HEK293 (cell line): Measurements from ENCODE around the gene SFTPD.
"Not testable (repeated sequence)": the region's sequence is repeated elsewhere in the genome, so short reads cannot be mapped to it uniquely, and the experiment has no call there.

ENCODE experiments used
- CTCF ChIA-PET: fragments of 350-600 bp; formaldehyde crosslinking; extraction: SDS; loops from one replicate; lab custom pipeline; 2021; ENCODE audit warnings: antibody characterized with exemption; lab: Yijun Ruan, JAX
- POLR2A ChIA-PET: fragments of 300-600 bp; formaldehyde crosslinking; extraction: SDS; loops from one replicate; lab custom pipeline; 2020; ENCODE audit warnings: antibody characterized with exemption, inconsistent platforms; lab: Yijun Ruan, JAX
- H3K27ac ChIP-seq: fragments of 200-500 bp; sonication (Bioruptor generic); 2 replicates; pipeline ENCODE4 v1.5.1; 2014; ENCODE audit warnings: low read depth, low read length, control low read depth, inconsistent platforms; ENCODE audit errors: extremely low read depth
- H3K36me3 ChIP-seq, 2 experiments: fragments of 200-500 bp in 1 of 2; sonication (Bioruptor generic) in 1 of 2; 1 replicate in 1 of 2; 2 replicates in 1 of 2; pipeline ENCODE4 v1.5.1; 2014 to 2017; ENCODE audit warnings: inconsistent platforms in 2 of 2, low read length in 2 of 2; ENCODE audit not compliant: control insufficient read depth in 2 of 2, insufficient read depth in 1 of 2
- H3K4me1 ChIP-seq: fragments of 200-500 bp; sonication (Bioruptor generic); 2 replicates; pipeline ENCODE4 v1.5.1; 2014; ENCODE audit warnings: mild to moderate bottlenecking, low read length, inconsistent platforms; ENCODE audit not compliant: control insufficient read depth, insufficient read depth
- H3K4me3 ChIP-seq: 2 replicates; pipeline ENCODE4 v1.5.1; 2011; ENCODE audit warnings: low read depth, mild to moderate bottlenecking, control low read depth, low read length, moderate library complexity
- H3K9me3 ChIP-seq: fragments of 200-500 bp; sonication (Bioruptor generic); 2 replicates; pipeline ENCODE4 v1.5.1; 2014; ENCODE audit warnings: low read depth, low read length, inconsistent platforms; ENCODE audit not compliant: control insufficient read depth, insufficient read depth
- GLIS1 ChIP-seq: fragments of 450-650 bp; formaldehyde crosslinking; IDR thresholded peaks from 2 replicates; pipeline ENCODE4 v1.5.1; 2016; ENCODE audit warnings: missing biosample characterization, missing genetic modification characterization
- OSR2 ChIP-seq: fragments of 450-650 bp; formaldehyde crosslinking; IDR thresholded peaks from 2 replicates; pipeline ENCODE4 v1.5.1; 2016; ENCODE audit warnings: missing biosample characterization, missing genetic modification characterization
- PRDM10 ChIP-seq: fragments of 450-650 bp; formaldehyde crosslinking; IDR thresholded peaks from 2 replicates; pipeline ENCODE4 v1.5.1; 2016; ENCODE audit warnings: missing biosample characterization, missing genetic modification characterization
- ZBTB11 ChIP-seq: fragments of 450-650 bp; formaldehyde crosslinking; conservative IDR thresholded peaks from 2 replicates; pipeline ENCODE4 v1.5.1; 2016; ENCODE audit warnings: low read depth, missing biosample characterization, missing genetic modification characterization
- ZNF10 ChIP-seq: fragments of 450-650 bp; formaldehyde crosslinking; IDR thresholded peaks from 2 replicates; pipeline ENCODE4 v1.5.1; 2017; ENCODE audit warnings: missing biosample characterization, missing genetic modification characterization
- ZNF221 ChIP-seq: fragments of 450-650 bp; formaldehyde crosslinking; IDR thresholded peaks from 2 replicates; pipeline ENCODE4 v1.5.1; 2017; ENCODE audit warnings: missing biosample characterization, missing genetic modification characterization, borderline replicate concordance
- ZNF548 ChIP-seq: fragments of 450-650 bp; formaldehyde crosslinking; IDR thresholded peaks from 2 replicates; pipeline ENCODE4 v1.5.1; 2016; ENCODE audit warnings: missing biosample characterization, missing genetic modification characterization
- ZNF692 ChIP-seq: fragments of 450-650 bp; formaldehyde crosslinking; IDR thresholded peaks from 2 replicates; pipeline ENCODE4 v1.5.1; 2016; ENCODE audit warnings: missing biosample characterization, missing genetic modification characterization
- ZNF785 ChIP-seq: fragments of 450-650 bp; formaldehyde crosslinking; IDR thresholded peaks from 2 replicates; pipeline ENCODE4 v1.5.1; 2016; ENCODE audit warnings: missing biosample characterization, missing genetic modification characterization

Gene SFTPD

DNA sequence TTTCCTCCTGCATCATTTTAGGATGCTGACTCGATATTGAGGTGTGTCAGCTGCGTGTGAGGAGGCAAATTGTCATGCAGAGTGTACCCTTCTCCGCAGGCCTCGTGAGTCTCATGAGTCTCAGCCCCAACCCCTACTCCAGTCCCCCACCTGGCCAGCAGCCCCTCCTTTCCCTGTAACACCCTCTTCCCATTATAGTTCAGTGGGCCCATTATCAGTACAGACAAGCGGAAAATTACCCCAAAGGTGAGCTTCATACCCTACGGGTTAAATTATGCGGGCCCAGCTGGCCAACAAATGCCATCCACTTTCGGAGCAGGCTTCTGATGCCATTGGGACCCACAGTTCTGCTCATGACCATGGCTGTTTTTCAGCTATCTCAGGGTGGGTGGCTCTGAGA lies 25.2 kb downstream of the SFTPD start:
- POLR2A ChIA-PET = no interaction called here

DNA sequence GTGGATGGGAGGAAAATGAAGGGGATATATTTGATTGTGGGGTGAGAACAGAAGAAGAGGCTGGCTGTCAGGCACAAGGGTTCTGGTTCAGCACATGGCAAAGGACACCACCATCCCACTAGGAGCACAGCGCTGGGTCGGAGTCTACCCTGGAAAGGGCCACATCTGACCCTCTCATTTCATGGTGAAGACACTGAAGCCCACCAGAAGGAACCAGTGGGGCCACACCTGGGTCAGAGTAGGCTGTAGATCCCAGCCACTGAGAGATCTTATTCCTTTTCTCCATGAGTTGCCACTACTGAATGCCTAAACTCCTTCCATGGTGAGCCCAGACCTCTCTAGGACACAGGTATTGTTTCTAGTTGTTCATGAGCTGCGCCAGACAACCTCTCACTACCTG lies 25.8 kb downstream of the SFTPD start:
- CTCF ChIA-PET = interaction anchor here (0.5 kb wide), 1 partner anchor 414 kb away, joined by 3 read pairs; no protein-coding TSS in a partner anchor
- TF ChIP-seq GLIS1 = no peak
- no peak for TF ChIP-seq PRDM10
- no peak for TF ChIP-seq ZNF548 (tag by site-specific recombination)
- TF ChIP-seq ZNF692 (tag by site-specific recombination) = no peak
- TF ChIP-seq ZBTB11 (tag by site-specific recombination) = no peak
- TF ChIP-seq ZNF221 = no peak
- no peak for TF ChIP-seq ZNF10 (tag by site-specific recombination)
- TF ChIP-seq, all 188 proteins: peak for 0

More for the DNA sequence above, 25.2 kb downstream of the SFTPD start:
- CTCF ChIA-PET = interaction anchor here (0.5 to 0.6 kb wide), 2 partner anchors 14 to 414 kb away, joined by 3 to 4 read pairs; no protein-coding TSS in a partner anchor
- no peak overlapping the region for H3K4me3 ChIP-seq
- TF ChIP-seq OSR2 (tag by site-specific recombination) = no peak
- no peak for TF ChIP-seq ZNF785
- no peaks in the 10 kb centered on the region for H3K9me3 ChIP-seq
- H3K36me3 ChIP-seq = peaks cover 0 to 4% of the 10 kb centered on the region in 2 experiments; a peak in 1 of 3 replicates
- H3K4me1 ChIP-seq = no peaks in the 10 kb centered on the region
- no peak overlapping the region for H3K27ac ChIP-seq

GRCh38 chr10:79922011-79922412 lies 26.9 kb downstream of the SFTPD start:
- H3K36me3 ChIP-seq, CTCF ChIA-PET, H3K4me3 ChIP-seq, POLR2A ChIA-PET, H3K27ac ChIP-seq, H3K9me3 ChIP-seq, H3K4me1 ChIP-seq: not testable (repeated sequence)

More for the DNA sequence above, 25.8 kb downstream of the SFTPD start:
- Histone ChIP-seq H3K4me3 (no peak overlapping the region), H3K36me3 (peaks cover 0 to 4% of the 10 kb centered on the region in 2 experiments; a peak in 1 of 3 replicates), H3K4me1 (no peaks in the 10 kb centered on the region), H3K27ac (no peak overlapping the region), H3K9me3 (no peaks in the 10 kb centered on the region)
- POLR2A ChIA-PET = no interaction called here

GRCh38 chr10:79915838-79916237 lies 33.1 kb downstream of the SFTPD start:
- H3K4me3 ChIP-seq, POLR2A ChIA-PET, H3K27ac ChIP-seq, H3K9me3 ChIP-seq, H3K4me1 ChIP-seq, H3K36me3 ChIP-seq: not testable (repeated sequence)
- CTCF ChIA-PET = interaction anchor here (0.6 kb wide), 1 partner anchor 92 kb away, joined by 3 read pairs; no protein-coding TSS in a partner anchor

DNA sequence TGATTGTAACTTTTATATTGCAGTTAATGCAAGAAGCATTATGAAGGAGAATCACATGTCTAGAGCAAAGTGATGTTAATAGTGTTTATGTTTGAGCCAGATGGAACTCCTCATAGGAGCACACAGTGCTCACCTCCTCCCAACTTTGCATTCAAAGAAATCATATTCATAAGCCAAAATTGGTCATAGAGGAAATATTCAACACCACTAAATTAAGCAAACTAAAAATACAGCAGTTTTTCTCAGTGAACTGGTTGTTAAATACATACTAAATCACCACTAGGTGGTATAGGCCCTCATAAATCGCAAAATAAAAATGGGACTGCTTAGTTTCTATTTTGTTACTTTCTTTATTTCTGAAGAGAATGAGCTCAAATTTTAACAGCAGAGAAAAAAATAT lies 34.4 kb downstream of the SFTPD start:
- H3K27ac ChIP-seq, H3K9me3 ChIP-seq, POLR2A ChIA-PET, H3K4me1 ChIP-seq, H3K36me3 ChIP-seq, H3K4me3 ChIP-seq: not testable (repeated sequence)
- CTCF ChIA-PET = interaction anchor here (0.7 kb wide), 1 partner anchor 418 kb away, joined by 4 read pairs; no protein-coding TSS in a partner anchor
